ENCODE results near the gene RNASE3. TPM values are rescaled to one million over a fixed set of nuclear protein-coding genes. Genes with fewer than 3 reads are reported as not detected.

RNASE3 gene
- total RNA-seq, 1 donor from 2014 or later = not detected

DNA sequence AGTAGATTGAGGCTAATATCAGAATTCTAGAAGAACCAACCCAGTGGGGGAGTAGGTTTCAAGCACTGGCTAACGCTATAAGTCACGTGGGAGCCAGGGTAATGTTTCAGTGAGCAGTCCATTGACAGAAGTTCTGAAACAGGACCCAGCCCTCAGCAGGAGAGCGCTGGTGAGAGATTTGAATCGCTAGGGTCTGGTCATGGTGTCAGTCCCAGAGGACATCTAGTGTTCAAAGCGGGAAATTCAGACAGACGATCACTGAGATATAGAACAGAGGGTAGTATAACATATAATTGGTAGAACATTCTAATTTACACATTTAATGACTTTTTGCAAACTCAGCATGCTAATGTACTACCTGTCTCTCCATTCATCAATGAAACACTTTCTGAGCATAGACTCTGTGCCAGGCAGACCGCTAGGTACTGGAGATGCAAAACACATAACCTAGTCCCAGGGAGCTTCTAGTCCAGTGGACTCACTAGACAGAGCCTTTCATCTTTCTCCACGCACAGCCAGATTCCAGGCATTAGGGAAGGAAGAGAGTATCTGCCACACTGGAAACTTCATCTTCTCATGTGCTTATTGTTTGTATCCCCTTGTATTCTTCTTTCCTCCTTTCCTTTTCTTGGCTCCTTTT lies 35.4 kb upstream of the RNASE3 start:
- Mint-ChIP-seq H3K4me1 (peaks cover 4% of the 10 kb centered on the region), H3K36me3 (ENCODE audit: low read depth) (no peaks in the 10 kb centered on the region), H3K4me3 (no peak overlapping the region), H3K27me3 (peaks cover 22% of the 10 kb centered on the region), H3K9me3 (no peaks in the 10 kb centered on the region), H3K27ac (no peak overlapping the region)
- ChIA-PET POLR2A (interaction anchor here (1.8 kb wide), 1 partner anchor 39 kb away, joined by 4 read pairs; no protein-coding TSS in a partner anchor), CTCF (interaction anchor here (0.6 to 5.6 kb wide), 17 partner anchors 8 to 223 kb away, joined by 3 to 76 read pairs (median 4); partner anchors contain the start of gene RNASE6)
- intact Hi-C loops (cut with micrococcal nuclease) = loop anchor here (1.0 to 5.0 kb wide), 7 partner anchors 74 to 523 kb away; partner anchors contain the start of genes CCNB1IP1, RNASE6 and TMEM253
- peak; percentile 99 for ATAC-seq (ENCODE audit: low read depth)
- TF ChIP-seq, protein P1, sequence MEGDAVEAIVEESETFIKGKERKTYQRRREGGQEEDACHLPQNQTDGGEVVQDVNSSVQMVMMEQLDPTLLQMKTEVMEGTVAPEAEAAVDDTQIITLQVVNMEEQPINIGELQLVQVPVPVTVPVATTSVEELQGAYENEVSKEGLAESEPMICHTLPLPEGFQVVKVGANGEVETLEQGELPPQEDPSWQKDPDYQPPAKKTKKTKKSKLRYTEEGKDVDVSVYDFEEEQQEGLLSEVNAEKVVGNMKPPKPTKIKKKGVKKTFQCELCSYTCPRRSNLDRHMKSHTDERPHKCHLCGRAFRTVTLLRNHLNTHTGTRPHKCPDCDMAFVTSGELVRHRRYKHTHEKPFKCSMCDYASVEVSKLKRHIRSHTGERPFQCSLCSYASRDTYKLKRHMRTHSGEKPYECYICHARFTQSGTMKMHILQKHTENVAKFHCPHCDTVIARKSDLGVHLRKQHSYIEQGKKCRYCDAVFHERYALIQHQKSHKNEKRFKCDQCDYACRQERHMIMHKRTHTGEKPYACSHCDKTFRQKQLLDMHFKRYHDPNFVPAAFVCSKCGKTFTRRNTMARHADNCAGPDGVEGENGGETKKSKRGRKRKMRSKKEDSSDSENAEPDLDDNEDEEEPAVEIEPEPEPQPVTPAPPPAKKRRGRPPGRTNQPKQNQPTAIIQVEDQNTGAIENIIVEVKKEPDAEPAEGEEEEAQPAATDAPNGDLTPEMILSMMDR (IDR thresholded peaks at IDR 0.05) = peak; percentile 56
- DNase-seq = peak; percentile 22

DNA sequence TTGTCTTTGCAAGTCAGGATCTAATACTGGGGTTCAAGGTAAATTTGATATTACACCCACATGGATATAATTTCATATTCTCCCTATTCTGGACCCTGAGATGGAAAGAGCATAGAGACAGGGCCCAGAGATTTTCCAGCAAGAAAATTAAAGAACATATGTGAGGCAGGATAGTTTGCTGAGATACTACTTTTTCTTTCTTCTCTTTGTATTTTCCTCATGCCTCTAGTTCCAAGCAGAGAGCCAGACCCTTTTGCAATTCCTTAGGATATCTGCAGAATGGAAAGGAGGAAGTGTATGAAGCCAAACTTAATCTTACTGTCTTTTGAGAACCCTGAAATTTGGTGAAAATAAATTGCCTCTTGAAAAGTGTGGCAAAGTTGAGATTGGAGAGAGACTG lies 34.0 kb upstream of the RNASE3 start:
- intact Hi-C loops (cut with micrococcal nuclease) = loop anchor here (1.0 to 5.0 kb wide), 5 partner anchors 16 to 525 kb away; partner anchors contain the start of genes CCNB1IP1 and TMEM253
- Mint-ChIP-seq H3K27ac (no peak overlapping the region), H3K27me3 (peaks cover 37% of the 10 kb centered on the region), H3K4me1 (peaks cover 4% of the 10 kb centered on the region), H3K4me3 (no peak overlapping the region), H3K9me3 (no peaks in the 10 kb centered on the region), H3K36me3 (ENCODE audit: low read depth) (no peaks in the 10 kb centered on the region)
- TF ChIP-seq, protein P1 (IDR thresholded peaks at IDR 0.05) = no peak
- DNase-seq (no peak), ATAC-seq (ENCODE audit: low read depth) (no peak)
- ChIA-PET POLR2A (no interaction called here), CTCF (interaction anchor here (0.7 to 5.6 kb wide), 29 partner anchors 9 to 237 kb away, joined by 3 to 76 read pairs (median 3); partner anchors contain the start of gene RNASE6)

DNA sequence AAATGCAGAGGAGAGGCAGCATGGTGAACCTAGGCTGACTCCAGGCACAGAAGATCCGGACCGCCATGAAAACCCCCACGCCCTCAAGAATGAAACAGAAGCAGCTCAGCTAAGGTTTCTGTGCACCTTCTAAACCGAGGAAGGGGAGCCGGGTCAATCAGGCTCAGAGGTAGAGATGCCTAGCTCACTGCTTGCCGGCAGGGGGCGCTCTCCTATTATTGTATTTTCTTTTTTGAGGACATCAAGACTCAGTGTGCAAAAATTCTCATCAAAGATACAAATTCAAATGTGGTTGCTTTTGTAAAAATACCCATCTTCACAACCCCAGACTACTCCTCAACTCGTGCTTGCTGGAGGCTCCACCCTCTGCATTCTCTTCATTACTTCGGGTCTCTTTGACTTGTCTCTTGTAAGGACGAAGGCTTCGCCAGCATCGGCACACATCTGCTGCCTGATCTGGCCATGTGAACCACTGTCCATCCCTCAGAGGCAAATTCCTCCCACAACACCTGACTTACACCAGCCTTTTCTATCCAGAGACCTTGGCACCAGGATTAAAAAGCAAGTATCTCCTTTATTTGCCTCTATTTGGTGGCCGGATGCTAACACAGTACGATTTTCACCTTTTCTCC lies 33.4 kb upstream of the RNASE3 start:
- Mint-ChIP-seq H3K27ac (no peak overlapping the region), H3K9me3 (no peaks in the 10 kb centered on the region), H3K4me1 (peaks cover 4% of the 10 kb centered on the region), H3K4me3 (no peak overlapping the region), H3K27me3 (peaks cover 39% of the 10 kb centered on the region), H3K36me3 (ENCODE audit: low read depth) (no peaks in the 10 kb centered on the region)
- TF ChIP-seq, protein P1 (IDR thresholded peaks at IDR 0.05) = peak; percentile 72
- ChIA-PET POLR2A (no interaction called here), CTCF (interaction anchor here (0.7 to 5.2 kb wide), 29 partner anchors 10 to 237 kb away, joined by 3 to 72 read pairs (median 3); partner anchors contain the start of gene RNASE6)
- peak; percentile 49 for DNase-seq
- intact Hi-C loops (cut with micrococcal nuclease) = loop anchor here (1.0 to 5.0 kb wide), 5 partner anchors 16 to 525 kb away; partner anchors contain the start of genes CCNB1IP1 and TMEM253
- peak; percentile 36 for ATAC-seq (ENCODE audit: low read depth)

DNA sequence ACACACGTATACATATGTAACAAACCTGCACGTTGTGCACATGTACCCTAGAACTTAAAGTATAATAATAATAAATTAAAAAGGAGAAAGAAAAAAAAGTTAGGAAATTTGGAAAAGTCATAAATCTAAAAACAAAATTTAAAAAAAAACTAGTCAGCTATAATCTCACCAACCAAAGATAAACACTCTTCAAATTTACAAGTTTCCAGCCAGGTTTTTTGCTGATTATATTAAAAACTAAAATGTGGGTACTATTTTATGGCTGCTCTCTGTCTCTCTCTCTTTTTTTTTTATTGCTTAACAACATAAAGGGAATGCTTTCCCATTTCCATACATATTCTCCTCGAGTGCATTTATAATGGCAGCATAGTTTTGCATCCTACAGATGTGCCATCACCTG lies 25.0 kb upstream of the RNASE3 start:
- intact Hi-C loops (cut with micrococcal nuclease) = no loop called here
- no peaks in the 10 kb centered on the region for H3K4me1 Mint-ChIP-seq
- no peaks in the 10 kb centered on the region for H3K36me3 Mint-ChIP-seq (ENCODE audit: low read depth)
- ATAC-seq (ENCODE audit: low read depth) (no peak), DNase-seq (no peak)
- POLR2A ChIA-PET = no interaction called here
- no peak overlapping the region for H3K4me3 Mint-ChIP-seq
- CTCF ChIA-PET = interaction anchor here (0.6 to 5.8 kb wide), 5 partner anchors 8 to 247 kb away, joined by 3 to 29 read pairs (median 4); no protein-coding TSS in a partner anchor
- H3K9me3 Mint-ChIP-seq = no peaks in the 10 kb centered on the region
- TF ChIP-seq, protein P1 (IDR thresholded peaks at IDR 0.05) = no peak
- H3K27ac Mint-ChIP-seq = no peak overlapping the region
- peaks cover 35% of the 10 kb centered on the region for H3K27me3 Mint-ChIP-seq

DNA sequence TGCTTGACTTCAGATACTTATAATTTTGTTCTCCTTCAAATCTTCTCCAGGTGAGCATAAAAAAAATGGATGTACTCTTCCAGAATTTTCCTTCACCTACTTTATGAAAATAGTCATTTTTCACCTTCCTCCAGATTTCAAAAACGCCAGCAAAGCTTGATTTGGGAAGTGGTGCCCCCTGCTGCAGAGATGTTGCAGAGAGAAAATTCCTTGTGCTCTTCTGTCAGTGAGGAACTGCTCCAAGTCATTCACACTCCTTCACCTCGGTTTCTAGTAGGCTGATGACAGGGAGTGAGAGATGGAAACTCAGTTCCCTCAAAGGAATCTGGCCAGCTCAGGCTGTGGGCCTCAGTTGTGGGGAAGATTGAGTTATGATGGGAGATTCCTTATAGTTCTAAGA lies 24.2 kb upstream of the RNASE3 start:
- no peak for DNase-seq
- Mint-ChIP-seq H3K4me1 (no peaks in the 10 kb centered on the region), H3K27ac (no peak overlapping the region), H3K27me3 (peaks cover 30% of the 10 kb centered on the region), H3K36me3 (ENCODE audit: low read depth) (no peaks in the 10 kb centered on the region), H3K4me3 (no peak overlapping the region), H3K9me3 (no peaks in the 10 kb centered on the region)
- intact Hi-C loops (cut with micrococcal nuclease) = no loop called here
- no peak for ATAC-seq (ENCODE audit: low read depth)
- CTCF ChIA-PET = interaction anchor here (0.6 to 5.8 kb wide), 7 partner anchors 9 to 539 kb away, joined by 3 to 29 read pairs (median 4); no protein-coding TSS in a partner anchor
- TF ChIP-seq, protein P1 (IDR thresholded peaks at IDR 0.05) = no peak
- POLR2A ChIA-PET = no interaction called here
